K562 (cell line): Measurements from ENCODE around the gene PCDHGA5. TPM values are rescaled to one million over a fixed set of nuclear protein-coding genes. Genes with fewer than 3 reads are reported as not detected.

Experiments used
- ATAC-seq: fragments of 200-7000 bp; cut with Tn5 transposase; 3 replicates; pipeline ENCODE4 v1.9.1; 2020; ENCODE audit warnings: moderate library complexity
- BruUV-seq: library from RNA; stranded (reverse); fragments of 400-500 nt; replicated peaks from 2 replicates; lab custom pipeline; 2021; lab: Mats Ljungman, UMichigan
- CTCF ChIA-PET: fragments of 300-600 bp; formaldehyde crosslinking; extraction: SDS; loops from one replicate; lab custom pipeline; 2021; ENCODE audit warnings: low intra/inter-chr PET ratio; lab: Yijun Ruan, JAX
- POLR2A ChIA-PET: fragments of 300-600, 350-650 bp; sonication (Branson Sonifier 250); formaldehyde crosslinking; extraction: SDS; loops from one replicate; lab custom pipeline; 2021; ENCODE audit warnings: antibody characterized with exemption, inconsistent platforms; lab: Yijun Ruan, JAX
- DNase-seq, 4 experiments: peaks; one replicate each; pipeline versions ENCODE4 v3.0.0 to v3.0.0-alpha.2; 2011 to 2018; ENCODE audit warnings: low spot score in 3 of 4, mixed read lengths in 3 of 4; ENCODE audit errors: extremely low read depth in 1 of 4
- FAIRE-seq: peaks from 2 replicates; lab custom pipeline; 2011; peaks lifted over from hg19 to GRCh38; lab: Jason Lieb, UNC
- H2AFZ ChIP-seq: 2 replicates; pipeline ENCODE4 v1.6.0; 2011; ENCODE audit warnings: low read depth, low read length, control low read depth, inconsistent platforms
- H3K27ac ChIP-seq: fragments of 200-600 bp; 3 replicates; pipeline ENCODE4 v1.8.0; 2011; ENCODE audit warnings: low read depth, mild to moderate bottlenecking, control low read depth, inconsistent platforms, low read length, moderate library complexity, mixed read lengths; ENCODE audit errors: extremely low read depth
- H3K27me3 ChIP-seq, 2 experiments: fragments of 300-600 bp in 1 of 2; 2 replicates in 1 of 2; 3 replicates in 1 of 2; pipeline versions ENCODE4 v1.6.0 to v1.8.0; 2011; ENCODE audit warnings: inconsistent platforms in 2 of 2, low read length in 2 of 2, mild to moderate bottlenecking in 1 of 2, mixed read lengths in 1 of 2, moderate library complexity in 1 of 2; ENCODE audit not compliant: control insufficient read depth in 2 of 2, insufficient read depth in 2 of 2
- H3K36me3 ChIP-seq: fragments of 300-600 bp; 3 replicates; pipeline ENCODE4 v1.8.0; 2011; ENCODE audit warnings: mild to moderate bottlenecking, low read length, inconsistent platforms; ENCODE audit not compliant: control insufficient read depth, insufficient read depth
- H3K4me1 ChIP-seq, 2 experiments: fragments of 200-600 bp in 1 of 2; replicated peaks in 1 of 2; 2 replicates in 1 of 2; 3 replicates in 1 of 2; pipeline versions ENCODE4 v1.5.1 to v1.8.0; 2011; ENCODE audit warnings: inconsistent platforms in 2 of 2, low read length in 2 of 2, mild to moderate bottlenecking in 1 of 2, mixed read lengths in 1 of 2, moderate library complexity in 1 of 2; ENCODE audit not compliant: control insufficient read depth in 2 of 2, insufficient read depth in 2 of 2
- H3K4me2 ChIP-seq: 2 replicates; pipeline ENCODE4 v1.6.1; 2011; ENCODE audit warnings: low read length, control low read depth, inconsistent platforms, mixed read lengths; ENCODE audit not compliant: insufficient read depth
- H3K4me3 ChIP-seq: fragments of 200-600 bp; sonication (generic), shearing (Covaris generic); 2 replicates; pipeline ENCODE4 v1.5.1; 2016; ENCODE audit warnings: control low read depth, inconsistent platforms
- H3K79me2 ChIP-seq: fragments of 200-600 bp; 3 replicates; pipeline ENCODE4 v1.8.0; 2011; ENCODE audit warnings: low read length, inconsistent platforms; ENCODE audit not compliant: control insufficient read depth, insufficient read depth
- H3K9ac ChIP-seq, 2 experiments: 2 replicates each; pipeline versions ENCODE4 v1.6.0 to v1.6.1; 2011; ENCODE audit warnings: low read depth in 2 of 2, low read length in 2 of 2, control low read depth in 1 of 2, inconsistent platforms in 1 of 2, mild to moderate bottlenecking in 1 of 2, mixed read lengths in 1 of 2; ENCODE audit not compliant: insufficient read depth in 1 of 2
- H3K9me1 ChIP-seq: one replicate; pipeline ENCODE4 v1.6.0; 2011; ENCODE audit warnings: inconsistent platforms, mild to moderate bottlenecking, low read length, moderate library complexity; ENCODE audit not compliant: control insufficient read depth, insufficient read depth
- H3K9me3 ChIP-seq: replicated peaks from 2 replicates; pipeline ENCODE4 v1.5.1; 2011; ENCODE audit warnings: low read depth, low read length, inconsistent platforms; ENCODE audit not compliant: control insufficient read depth, insufficient read depth
- H4K20me1 ChIP-seq: replicated peaks from 2 replicates; pipeline ENCODE4 v1.6.1; 2011; ENCODE audit warnings: low read length, inconsistent platforms, mixed read lengths; ENCODE audit not compliant: control insufficient read depth, insufficient read depth
- CBX3 ChIP-seq, 2 experiments: IDR thresholded peaks; 1 replicate in 1 of 2; 2 replicates in 1 of 2; pipeline ENCODE4 v1.6.1; 2012; ENCODE audit warnings: inconsistent platforms in 2 of 2, low read length in 2 of 2, borderline replicate concordance in 1 of 2, control low read depth in 1 of 2
- RBBP5 ChIP-seq: fragments of 200-600 bp; sonication (generic); IDR thresholded peaks from 2 replicates; pipeline ENCODE4 v1.6.1; 2012; ENCODE audit warnings: borderline replicate concordance, mild to moderate bottlenecking, low read length, control low read depth, inconsistent platforms; ENCODE audit not compliant: insufficient read depth, poor library complexity, severe bottlenecking
- TAF15 ChIP-seq: fragments of 200-400 bp; formaldehyde crosslinking; IDR thresholded peaks from 2 replicates; pipeline ENCODE4 v1.6.1; 2017; ENCODE audit warnings: mild to moderate bottlenecking, low read depth, low read length, moderate library complexity
- TOE1 ChIP-seq, 2 experiments: fragments of 450-650 bp in 1 of 2; sonication (generic) in 1 of 2; formaldehyde crosslinking in 1 of 2; IDR thresholded peaks; 2 replicates each; pipeline versions ENCODE4 v1.7.1 to v1.8.0; 2016 to 2022; ENCODE audit warnings: borderline replicate concordance in 2 of 2, mild to moderate bottlenecking in 2 of 2, antibody characterized with exemption in 1 of 2, inconsistent platforms in 1 of 2, low read depth in 1 of 2, missing genetic modification reagents in 1 of 2, moderate library complexity in 1 of 2
- WGBS: fragments of 100-300 bp; shearing (Covaris generic); methylation state at CpG from one replicate; pipeline ENCODE4 v1.1.6; 2016; ENCODE audit warnings: low coverage, mixed read lengths; ENCODE audit not compliant: insufficient coverage; ENCODE audit errors: missing lambda C conversion rate; 5-methylcytosine and 5-hydroxymethylcytosine counted together
- in situ Hi-C: fragments of 300-500 bp; cut with MboI; formaldehyde crosslinking; loops from 4 replicates; pipeline ENCODE4 v1.15.0; 2018; ENCODE audit warnings: inconsistent platforms, mixed read lengths
- intact Hi-C: fragments of 100-400 bp; cut with micrococcal nuclease; formaldehyde crosslinking; loops from 2 replicates; pipeline ENCODE4 v1.14.2; 2022
- polyA plus RNA-seq, 8 experiments: library from polyadenylated mRNA; depleted of rRNA in 4 of 8; stranded (reverse) in 5 of 8; unstranded in 3 of 8; fragments of >200 nt; fragmentation: Nextera tagmentation in 2 of 8; fragmentation: Illumina TruSeq in 1 of 8; extraction: Ambion mirVana in 2 of 8; extraction: Trizol in 1 of 8; gene quantifications; 2 replicates each; pipeline versions ENCODE4 v1.2.1 to v1.2.3, GENCODE V29; 2011 to 2014; ENCODE audit warnings: inconsistent platforms in 1 of 8, missing spikeins in 1 of 8
- total RNA-seq, 7 experiments: library from RNA; depleted of rRNA in 6 of 7; stranded (reverse); fragments of >200 nt in 6 of 7; fragmentation: Illumina TruSeq in 2 of 7; extraction: Trizol in 2 of 7; gene quantifications; 2 replicates each; pipeline versions ENCODE4 v1.2.1 to v1.2.3, GENCODE V29; 2011 to 2021; ENCODE audit warnings: low replicate concordance in 1 of 7
- TF ChIP-seq, protein P1 (sequence below): fragments of 450-650 bp; IDR thresholded peaks from 2 replicates; pipeline ENCODE4 v1.6.1; 2016
- TF ChIP-seq, protein P2 (sequence below): sonication (generic); formaldehyde crosslinking; IDR thresholded peaks from 2 replicates; pipeline ENCODE4 v1.8.1; 2023; ENCODE audit warnings: mild to moderate bottlenecking, missing genetic modification reagents

PCDHGA5 gene
- total and polyA plus RNA-seq, 9 of the 15 experiments (the other 6 are each of a cell fraction or from before 2014, with no cell fraction given) = 0.01 to 0.18 (median 0.12) TPM; not detected in 1

DNA sequence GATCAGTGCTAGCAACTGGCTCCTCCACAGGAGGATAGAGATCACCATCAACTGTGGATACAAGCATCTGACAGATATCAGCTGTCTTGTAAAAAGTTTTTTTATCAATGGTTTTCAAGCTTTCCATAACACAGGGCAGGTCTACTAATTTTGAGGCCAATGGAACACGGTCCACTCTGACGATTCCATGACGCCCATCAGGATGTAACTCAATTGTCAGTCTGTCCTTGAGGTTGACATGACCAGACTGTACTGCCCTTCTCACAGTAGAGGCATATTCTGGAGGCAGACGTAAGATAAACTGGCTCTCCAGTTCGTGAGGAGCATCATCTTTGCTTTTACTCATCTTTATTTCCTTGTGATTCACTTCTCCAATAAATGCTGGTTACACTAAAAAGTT lies 44.3 kb upstream of the PCDHGA5 start:
- no peaks in the 10 kb centered on the region for H4K20me1 ChIP-seq
- WGBS = 38% methylated on average over 5 of the region's 5 CpGs
- CTCF ChIA-PET = interaction anchor here (0.7 to 1.6 kb wide), 3 partner anchors 240 to 245 kb away, joined by 3 to 4 read pairs (median 3); no protein-coding TSS in a partner anchor
- POLR2A ChIA-PET = interaction anchor here (0.7 to 1.9 kb wide), 11 partner anchors 8 to 633 kb away, joined by 3 to 14 read pairs (median 5); partner anchors contain the start of genes PCDHGA1 and PCDHGB3
- H3K4me1 ChIP-seq = peaks cover 0 to 9% of the 10 kb centered on the region in 2 experiments; a peak in 1 of 5 replicates
- no TSS peak for BruUV-seq
- intact Hi-C loops (loop anchor here (10.0 kb wide), 1 partner anchor 105 kb away; the partner anchor contains the start of gene PCDHB13), in situ Hi-C loops (no loop called here)
- FAIRE-seq (no peak), DNase-seq (no peak), ATAC-seq (no peak)
- H3K36me3 ChIP-seq = peaks cover 26% of the 10 kb centered on the region
- peaks cover 22% of the 10 kb centered on the region for H3K9me3 ChIP-seq
- H3K79me2 ChIP-seq = peaks cover 29% of the 10 kb centered on the region
- H3K9ac ChIP-seq = peak overlapping the region in 1 of 2 experiments; percentile 93; a peak in 2 of 4 replicates
- no peaks in the 10 kb centered on the region for H3K9me1 ChIP-seq
- no peaks in the 10 kb centered on the region for H3K27me3 ChIP-seq
- TF ChIP-seq RBBP5 (no peak), TOE1 (IDR thresholded peaks at IDR 0.05; ENCODE audit: borderline replicate concordance) (no peak), TOE1 (CRISPR knock-in tag; IDR thresholded peaks at IDR 0.05; ENCODE audit: borderline replicate concordance, low read depth) (no peak), TAF15 (no peak), CBX3 (IDR thresholded peaks at IDR 0.05; ENCODE audit: borderline replicate concordance in 1 of 2, low read length in 2 of 2) (peak in 1 of 2 experiments; percentile 52; a peak in 1 of 3 replicates)
- TF ChIP-seq, protein P1, sequence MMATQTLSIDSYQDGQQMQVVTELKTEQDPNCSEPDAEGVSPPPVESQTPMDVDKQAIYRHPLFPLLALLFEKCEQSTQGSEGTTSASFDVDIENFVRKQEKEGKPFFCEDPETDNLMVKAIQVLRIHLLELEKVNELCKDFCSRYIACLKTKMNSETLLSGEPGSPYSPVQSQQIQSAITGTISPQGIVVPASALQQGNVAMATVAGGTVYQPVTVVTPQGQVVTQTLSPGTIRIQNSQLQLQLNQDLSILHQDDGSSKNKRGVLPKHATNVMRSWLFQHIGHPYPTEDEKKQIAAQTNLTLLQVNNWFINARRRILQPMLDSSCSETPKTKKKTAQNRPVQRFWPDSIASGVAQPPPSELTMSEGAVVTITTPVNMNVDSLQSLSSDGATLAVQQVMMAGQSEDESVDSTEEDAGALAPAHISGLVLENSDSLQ = no peak
- TF ChIP-seq, protein P2, sequence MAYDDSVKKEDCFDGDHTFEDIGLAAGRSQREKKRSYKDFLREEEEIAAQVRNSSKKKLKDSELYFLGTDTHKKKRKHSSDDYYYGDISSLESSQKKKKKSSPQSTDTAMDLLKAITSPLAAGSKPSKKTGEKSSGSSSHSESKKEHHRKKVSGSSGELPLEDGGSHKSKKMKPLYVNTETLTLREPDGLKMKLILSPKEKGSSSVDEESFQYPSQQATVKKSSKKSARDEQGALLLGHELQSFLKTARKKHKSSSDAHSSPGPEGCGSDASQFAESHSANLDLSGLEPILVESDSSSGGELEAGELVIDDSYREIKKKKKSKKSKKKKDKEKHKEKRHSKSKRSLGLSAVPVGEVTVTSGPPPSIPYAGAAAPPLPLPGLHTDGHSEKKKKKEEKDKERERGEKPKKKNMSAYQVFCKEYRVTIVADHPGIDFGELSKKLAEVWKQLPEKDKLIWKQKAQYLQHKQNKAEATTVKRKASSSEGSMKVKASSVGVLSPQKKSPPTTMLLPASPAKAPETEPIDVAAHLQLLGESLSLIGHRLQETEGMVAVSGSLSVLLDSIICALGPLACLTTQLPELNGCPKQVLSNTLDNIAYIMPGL (CRISPR knock-in tag) = 0 out of 2 replicates have a peak, but pooled peaks have one; percentile 3
- peak overlapping the region; percentile 70 for H3K4me3 ChIP-seq
- peak overlapping the region; percentile 92 for H3K27ac ChIP-seq
- no peak overlapping the region for H2AFZ ChIP-seq
- H3K4me2 ChIP-seq = peak overlapping the region; percentile 85
